Lower leg skin (tissue), 4 donors: ENCODE data around the gene NUFIP2. TPM values are rescaled to one million over a fixed set of nuclear protein-coding genes. Genes with fewer than 3 reads are reported as not detected.
"Not testable (repeated sequence)": the region's sequence is repeated elsewhere in the genome, so short reads cannot be mapped to it uniquely, and the experiment has no call there.

Source experiments
- DNase-seq, 2 donors: peaks; one replicate each; pipeline ENCODE4 v3.0.0-alpha.2; 2019; ENCODE audit warnings: low spot score in 2 of 2
- H3K4me3 ChIP-seq: fragments of 200-600 bp; sonication (generic); 2 replicates; pipeline ENCODE4 v1.5.1; 2017; ENCODE audit warnings: mild to moderate bottlenecking, low read depth; ENCODE audit not compliant: poor library complexity, severe bottlenecking
- POLR2A ChIP-seq, 2 donors: fragments of 450-650 bp; IDR thresholded peaks; one replicate each; pipeline ENCODE4 v1.6.1; 2016 to 2017; ENCODE audit warnings: antibody characterized with exemption in 2 of 2, mild to moderate bottlenecking in 1 of 2, moderate library complexity in 1 of 2
- WGBS, 2 donors: methylation state at CpG; one replicate each; pipeline ENCODE4 v1.1.5; 2018; 5-methylcytosine and 5-hydroxymethylcytosine counted together
- intact Hi-C: fragments of 100-400 bp; cut with DNase I; formaldehyde crosslinking; loops from one replicate; pipeline ENCODE4 v1.15.0; 2023; ENCODE audit warnings: low total_unique reads
- total RNA-seq, 4 donors: library from RNA; depleted of rRNA; stranded (reverse); fragments of >200 nt; gene quantifications; one replicate each; pipeline ENCODE4 v1.1.0, GENCODE V29; 2016
- TF ChIP-seq, protein P1 (sequence below), 3 donors: fragments of 450-650 bp; IDR thresholded peaks; one replicate each; pipeline ENCODE4 v1.5.1; 2016; ENCODE audit warnings: antibody characterized with exemption in 3 of 3, mild to moderate bottlenecking in 3 of 3, moderate library complexity in 2 of 3

NUFIP2 gene
- total RNA-seq, 4 donors from 2014 or later: 22.7 to 28.4 (median 23.4) TPM

- intact Hi-C loops: no loop called here
- TF ChIP-seq, protein P1, sequence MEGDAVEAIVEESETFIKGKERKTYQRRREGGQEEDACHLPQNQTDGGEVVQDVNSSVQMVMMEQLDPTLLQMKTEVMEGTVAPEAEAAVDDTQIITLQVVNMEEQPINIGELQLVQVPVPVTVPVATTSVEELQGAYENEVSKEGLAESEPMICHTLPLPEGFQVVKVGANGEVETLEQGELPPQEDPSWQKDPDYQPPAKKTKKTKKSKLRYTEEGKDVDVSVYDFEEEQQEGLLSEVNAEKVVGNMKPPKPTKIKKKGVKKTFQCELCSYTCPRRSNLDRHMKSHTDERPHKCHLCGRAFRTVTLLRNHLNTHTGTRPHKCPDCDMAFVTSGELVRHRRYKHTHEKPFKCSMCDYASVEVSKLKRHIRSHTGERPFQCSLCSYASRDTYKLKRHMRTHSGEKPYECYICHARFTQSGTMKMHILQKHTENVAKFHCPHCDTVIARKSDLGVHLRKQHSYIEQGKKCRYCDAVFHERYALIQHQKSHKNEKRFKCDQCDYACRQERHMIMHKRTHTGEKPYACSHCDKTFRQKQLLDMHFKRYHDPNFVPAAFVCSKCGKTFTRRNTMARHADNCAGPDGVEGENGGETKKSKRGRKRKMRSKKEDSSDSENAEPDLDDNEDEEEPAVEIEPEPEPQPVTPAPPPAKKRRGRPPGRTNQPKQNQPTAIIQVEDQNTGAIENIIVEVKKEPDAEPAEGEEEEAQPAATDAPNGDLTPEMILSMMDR (IDR thresholded peaks at IDR 0.05): no peak
- no peak for TF ChIP-seq POLR2A (IDR thresholded peaks at IDR 0.05)
- H3K4me3 ChIP-seq: no peak overlapping the region
- peak in 1 of 2 donors; percentile 24 for DNase-seq
- 80 to 82% methylated on average over 8 of the region's 8 CpGs for WGBS, 2 donors
These were observed 55.7 kb downstream of the NUFIP2 start for GRCh38 chr17:29238133-29238850.

DNA sequence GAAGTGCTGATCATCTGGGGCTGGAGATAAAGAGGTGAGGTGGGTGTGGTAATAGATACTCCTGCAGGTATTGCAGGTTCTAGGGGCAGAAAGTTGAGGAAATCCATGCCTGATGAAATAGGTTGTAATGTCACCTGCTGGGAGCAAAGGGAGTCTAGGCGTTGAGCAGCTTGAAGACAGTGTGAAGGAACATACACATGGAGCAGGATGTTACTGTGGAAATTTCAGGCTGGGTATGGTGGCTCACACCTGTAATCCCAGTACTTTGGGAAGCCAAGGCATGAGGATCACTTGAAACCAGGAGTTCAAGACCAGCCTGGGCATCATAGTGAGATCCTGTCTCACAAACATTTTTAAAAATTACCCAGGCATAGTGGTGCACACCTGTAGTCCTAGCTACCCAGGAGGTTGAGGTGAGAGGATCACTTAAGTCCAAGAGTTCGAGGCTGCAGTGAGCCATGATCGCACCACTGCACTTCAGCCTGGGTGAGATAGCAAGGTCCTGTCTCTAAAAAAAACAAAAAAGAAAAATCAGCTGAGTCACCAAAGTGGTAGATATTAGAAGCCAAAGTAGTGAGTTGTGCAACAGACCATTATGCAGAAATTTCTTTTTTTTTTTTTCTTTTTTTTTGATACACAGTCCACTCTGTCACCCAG lies 56.3 kb downstream of the NUFIP2 start:
- WGBS, 2 donors: 79 to 90% methylated on average over 3 of the region's 3 CpGs
- DNase-seq: no peak
- intact Hi-C loops: no loop called here
- TF ChIP-seq, protein P1 (IDR thresholded peaks at IDR 0.05): no peak
- no peak for TF ChIP-seq POLR2A (IDR thresholded peaks at IDR 0.05)
- no peak overlapping the region for H3K4me3 ChIP-seq

DNA sequence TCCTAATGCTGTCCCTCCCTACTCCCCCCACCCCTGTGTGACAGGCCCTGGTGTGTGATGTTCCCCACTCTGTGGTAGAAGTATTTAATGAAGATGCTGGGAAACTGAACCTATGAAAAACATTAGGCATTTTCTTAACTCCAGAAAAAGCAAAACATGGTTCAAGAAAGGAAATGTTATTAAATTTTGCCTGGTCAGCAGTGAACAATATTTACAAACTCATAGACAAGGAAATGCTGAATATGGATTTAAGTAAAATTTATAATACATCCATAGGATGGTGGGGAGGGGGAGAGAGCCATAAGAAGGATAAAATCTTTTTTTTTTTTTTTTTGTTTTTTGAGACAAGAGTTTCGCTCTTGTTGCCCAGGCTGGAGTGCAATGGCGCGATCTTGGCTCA lies 58.0 kb downstream of the NUFIP2 start:
- H3K4me3 ChIP-seq: no peak overlapping the region
- WGBS, 2 donors: 97 to 98% methylated on average over 3 of the region's 3 CpGs
- TF ChIP-seq, protein P1 (IDR thresholded peaks at IDR 0.05): no peak
- TF ChIP-seq POLR2A (IDR thresholded peaks at IDR 0.05): no peak
- no peak for DNase-seq
- intact Hi-C loops: no loop called here

- DNase-seq, H3K4me3 ChIP-seq, intact Hi-C loops: not testable (repeated sequence)
- 91% methylated on average over 6 of the region's 7 CpGs for WGBS, 2 donors
These were observed 59.0 kb downstream of the NUFIP2 start for GRCh38 chr17:29234972-29235371.

DNA sequence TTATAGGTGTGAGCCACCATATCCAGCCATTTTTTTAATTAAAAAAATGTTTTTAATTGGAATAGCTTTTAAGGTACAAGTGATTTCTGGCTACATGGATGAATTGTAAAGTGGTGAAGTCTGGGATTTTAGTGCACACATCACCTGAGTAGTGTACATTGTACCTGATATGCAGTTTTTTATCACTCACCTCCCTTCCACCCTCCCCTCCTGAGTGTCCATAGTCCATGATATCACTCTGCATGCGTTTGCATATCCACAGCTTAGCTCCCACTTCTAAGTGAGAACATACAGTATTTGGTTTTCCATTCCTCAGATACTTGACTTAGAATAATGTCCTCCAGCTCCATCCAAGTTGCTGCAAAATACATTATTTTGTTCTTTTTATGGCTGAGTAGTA lies 60.6 kb downstream of the NUFIP2 start:
- H3K4me3 ChIP-seq: no peak overlapping the region
- intact Hi-C loops: no loop called here
- 76 to 91% methylated on average over 1 of the region's 1 CpG for WGBS, 2 donors
- DNase-seq: no peak
- TF ChIP-seq, protein P1 (IDR thresholded peaks at IDR 0.05): no peak
- TF ChIP-seq POLR2A (IDR thresholded peaks at IDR 0.05): no peak

GRCh38 chr17:29225396-29225795 lies 68.6 kb downstream of the NUFIP2 start:
- H3K4me3 ChIP-seq: no peak overlapping the region
- TF ChIP-seq, protein P1 (IDR thresholded peaks at IDR 0.05): no peak
- TF ChIP-seq POLR2A (IDR thresholded peaks at IDR 0.05): no peak
- intact Hi-C loops: no loop called here
- DNase-seq: no peak

DNA sequence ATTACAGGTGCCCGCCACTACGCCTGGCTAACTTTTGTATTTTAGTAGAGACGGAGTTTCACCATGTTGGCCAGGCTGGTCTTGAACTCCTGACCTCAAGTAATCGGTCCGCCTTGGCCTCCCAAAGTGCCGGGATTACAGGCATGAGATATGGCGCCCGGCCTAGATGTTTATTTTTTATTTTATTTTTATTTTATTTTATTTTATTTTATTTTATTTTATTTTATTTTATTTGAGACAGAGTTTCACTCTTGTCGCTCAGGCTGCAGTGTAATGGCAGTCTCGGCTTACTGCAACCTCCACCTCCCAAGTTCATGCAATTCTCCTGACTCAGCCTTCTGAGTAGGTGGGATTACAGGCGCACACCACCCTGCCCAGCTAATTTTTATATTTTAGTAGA lies 72.6 kb downstream of the NUFIP2 start:
- 96 to 97% methylated on average over 11 of the region's 11 CpGs for WGBS, 2 donors
- DNase-seq: peak in 1 of 2 donors; percentile 31
- intact Hi-C loops, H3K4me3 ChIP-seq: not testable (repeated sequence)
